ENCODE data around the gene HMOX2.

HMOX2 gene

GRCh38 chr16:4556580-4556979, 80.4 kb downstream of the HMOX2 start:
- no peak for DNase-seq (ENCODE audit: low read depth)

- DNase-seq (ENCODE audit: low read depth) = no peak
Measured at GRCh38 chr16:4557973-4558372, 81.8 kb downstream of the HMOX2 start.
